Ureter (tissue), 1 donor: ENCODE results near the gene MRM2. TPM values are rescaled to one million over a fixed set of nuclear protein-coding genes. Genes with fewer than 3 reads are reported as not detected.

Experiments used
- DNase-seq: peaks from one replicate; pipeline ENCODE4 v3.0.0-alpha.2; 2020; ENCODE audit warnings: low spot score
- total RNA-seq: library from RNA; stranded (reverse); gene quantifications from one replicate; pipeline ENCODE4 v1.2.4, GENCODE V29; 2023
- donor health status: DM: yes; HTN: yes; CAD: no.

Gene MRM2
- total RNA-seq, 1 donor from 2014 or later: 34.2 TPM

DNA sequence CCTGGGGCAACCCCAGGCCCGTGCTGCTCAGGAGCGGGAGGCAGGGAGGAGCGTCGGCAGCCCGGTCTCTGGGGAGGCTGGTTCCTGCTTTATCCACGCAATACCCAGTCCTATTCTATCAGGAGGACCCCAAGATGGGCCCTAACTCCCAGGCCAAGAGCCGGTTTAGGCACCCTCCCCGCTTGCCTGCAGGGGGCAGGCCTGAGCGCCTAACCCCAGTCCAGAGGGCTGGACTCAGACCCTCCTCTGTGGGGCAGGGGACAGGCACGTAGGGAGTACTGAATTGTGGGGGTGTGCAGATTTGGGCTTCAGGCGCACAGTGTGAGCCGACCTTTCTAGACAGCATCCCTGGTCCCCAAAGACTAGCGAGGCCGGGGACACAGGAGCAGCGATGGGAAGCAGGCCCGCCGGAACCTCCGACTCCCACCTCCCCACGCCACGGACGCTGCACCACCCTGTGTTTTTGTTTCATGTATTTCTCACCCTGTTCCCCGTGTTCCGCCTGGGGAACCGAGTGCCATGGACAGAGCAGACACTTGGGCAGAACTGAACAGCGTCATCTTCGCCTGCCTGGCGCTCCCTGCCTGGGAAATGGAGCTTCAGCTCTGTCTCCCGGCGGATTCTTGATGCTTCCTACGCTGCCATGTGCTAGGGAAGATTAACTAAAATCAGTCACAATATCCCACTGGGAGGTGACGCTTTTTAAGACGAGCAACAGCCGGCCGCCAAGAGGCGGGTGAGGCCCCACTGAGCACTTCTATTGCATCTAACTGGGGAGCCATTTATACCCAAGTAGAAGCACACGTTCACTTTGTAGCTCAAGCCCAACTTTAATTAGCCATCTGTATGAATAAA is 5.4 kb upstream of the MRM2 start:
- no peak for DNase-seq

DNA sequence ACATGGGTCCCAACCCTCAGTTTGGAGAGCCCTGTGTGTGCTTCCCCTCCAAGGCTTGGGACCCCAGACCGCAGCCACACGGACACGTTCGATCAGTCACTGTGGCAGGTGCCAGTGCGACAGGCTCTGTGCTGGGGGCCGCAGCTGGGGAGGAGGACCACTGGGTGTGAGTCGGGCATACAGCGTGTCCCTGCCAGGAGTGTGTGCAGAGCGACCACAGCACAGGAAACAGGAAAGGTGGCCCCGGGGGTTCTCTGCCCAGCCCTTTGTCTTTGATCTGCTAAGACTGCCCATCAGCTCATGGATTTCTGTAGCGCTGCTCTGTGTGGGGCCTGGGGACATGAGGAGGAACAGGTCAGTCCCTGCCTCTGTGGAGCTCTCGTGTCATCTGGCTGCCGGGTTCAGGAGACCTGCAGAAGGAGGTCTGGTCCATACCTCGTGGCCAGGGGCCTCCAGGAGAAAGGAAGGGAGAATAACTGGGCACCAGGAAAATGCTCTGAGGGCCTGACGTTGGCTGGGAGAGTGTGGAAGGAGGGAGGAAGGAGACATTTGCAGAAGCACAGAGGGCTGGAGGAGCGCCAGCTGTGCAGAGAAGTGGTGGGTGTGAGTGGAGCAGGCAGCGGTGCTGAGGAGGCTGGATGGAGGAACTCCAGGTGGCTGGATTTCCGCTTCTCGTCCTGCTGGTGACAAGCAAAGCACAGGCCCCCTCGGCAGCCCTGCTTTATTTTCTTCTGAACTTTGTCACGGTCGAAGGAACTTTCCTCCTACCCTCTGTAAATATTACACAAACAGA is 4.1 kb upstream of the MRM2 start:
- no peak for DNase-seq

DNA sequence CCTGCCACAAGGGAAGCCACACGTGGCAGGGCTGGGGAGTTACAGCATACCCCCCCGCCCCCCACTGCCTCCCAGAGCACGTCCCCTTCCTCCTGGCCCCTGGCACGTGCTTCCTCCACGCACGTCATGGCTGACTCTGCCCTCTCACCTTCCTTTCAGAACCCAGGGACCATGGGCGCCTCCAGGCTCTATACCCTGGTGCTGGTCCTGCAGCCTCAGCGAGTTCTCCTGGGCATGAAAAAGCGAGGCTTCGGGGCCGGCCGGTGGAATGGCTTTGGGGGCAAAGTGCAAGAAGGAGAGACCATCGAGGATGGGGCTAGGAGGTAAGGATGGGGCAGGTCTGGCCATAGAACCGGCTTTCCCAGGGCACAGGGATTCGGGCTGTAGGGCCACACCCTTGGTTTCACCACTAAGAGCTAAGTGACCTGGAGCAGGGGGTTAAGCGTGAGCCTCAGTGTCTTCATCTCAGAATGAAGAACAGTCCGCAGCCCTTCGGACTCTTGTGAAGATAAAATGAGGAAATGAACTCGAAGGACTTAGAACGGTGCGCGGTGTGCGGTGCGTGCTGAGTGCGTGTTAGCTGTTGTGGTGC is 2.5 kb upstream of the MRM2 start:
- DNase-seq: no peak

- DNase-seq: no peak
These were observed 1.5 kb upstream of the MRM2 start for GRCh38 chr7:2243458-2243857.

DNA sequence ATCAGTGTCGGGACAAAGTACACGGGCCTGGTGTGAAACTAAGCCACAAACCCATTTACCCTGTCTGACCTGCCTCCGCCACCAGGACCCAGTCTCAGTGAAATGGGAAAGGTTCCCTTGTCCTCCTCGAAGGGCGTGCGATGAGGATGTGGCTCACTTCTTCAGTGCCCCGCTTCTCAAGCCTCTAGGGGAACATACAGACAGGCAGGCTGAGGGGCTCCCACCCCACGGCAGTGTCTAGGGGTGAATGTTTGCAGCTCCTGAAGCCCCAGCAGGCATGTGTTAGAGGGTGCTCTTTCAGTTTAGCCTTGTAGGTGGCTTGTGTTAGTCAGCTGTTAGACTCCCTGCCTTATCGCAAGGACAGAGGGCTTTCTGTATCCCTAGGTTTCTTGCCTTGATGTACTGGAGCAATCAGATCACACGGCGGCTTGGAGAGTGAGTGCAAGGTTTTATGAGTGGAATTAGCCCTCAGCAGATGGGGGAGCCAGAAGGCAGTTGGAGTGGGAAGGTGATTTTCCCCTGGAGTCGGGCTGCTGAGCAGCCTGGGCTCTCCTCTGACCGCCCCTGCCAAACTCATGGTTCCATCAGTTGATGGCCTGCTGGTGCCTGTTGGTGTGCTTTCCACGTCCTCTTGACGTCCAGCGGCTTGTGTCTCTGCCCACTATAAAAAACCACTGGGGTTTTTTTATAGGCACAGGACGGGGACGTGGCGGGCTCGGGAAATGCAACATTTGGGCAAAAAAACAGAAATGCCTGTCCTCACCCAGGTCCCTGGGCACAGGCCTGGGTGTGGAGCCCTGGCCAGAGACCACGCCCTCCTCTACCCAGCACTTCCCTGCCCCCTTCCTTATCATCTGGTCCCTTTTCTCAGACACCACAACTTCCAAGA is 780 bp upstream of the MRM2 start:
- DNase-seq: no peak

- no peak for DNase-seq
These were observed 2.8 kb downstream of the MRM2 start for GRCh38 chr7:2239242-2239641.

GRCh38 chr7:2237109-2237602 is 4.8 kb downstream of the MRM2 start:
- peak; percentile 70 for DNase-seq

DNA sequence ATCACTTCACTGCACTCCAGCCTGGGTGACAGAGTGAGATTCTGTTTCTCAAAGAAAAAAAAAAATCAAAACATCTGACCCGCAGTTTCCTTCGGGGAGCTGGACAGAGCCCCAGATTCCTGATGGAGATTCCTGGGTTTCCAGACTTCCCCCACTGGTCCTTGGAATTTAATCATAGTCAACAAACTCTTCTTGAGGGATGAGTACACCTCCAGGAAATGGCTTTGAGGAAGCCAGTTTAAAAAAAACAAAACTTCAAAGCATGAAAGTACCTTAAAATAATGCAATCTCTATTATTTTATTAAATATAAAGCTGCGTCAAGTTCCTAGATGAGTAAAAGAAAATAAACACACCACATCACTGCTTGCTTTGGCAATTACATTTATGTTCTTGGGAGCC is 8.1 kb downstream of the MRM2 start:
- DNase-seq: no peak

- DNase-seq: peak; percentile 90
These were observed 9.1 kb downstream of the MRM2 start, which contains the start of gene MAD1L1 for GRCh38 chr7:2232766-2233520. MAD1L1 (minus strand) TSS chr7:2232945; CDS start chr7:2230133, 2,812 bp downstream.

DNA sequence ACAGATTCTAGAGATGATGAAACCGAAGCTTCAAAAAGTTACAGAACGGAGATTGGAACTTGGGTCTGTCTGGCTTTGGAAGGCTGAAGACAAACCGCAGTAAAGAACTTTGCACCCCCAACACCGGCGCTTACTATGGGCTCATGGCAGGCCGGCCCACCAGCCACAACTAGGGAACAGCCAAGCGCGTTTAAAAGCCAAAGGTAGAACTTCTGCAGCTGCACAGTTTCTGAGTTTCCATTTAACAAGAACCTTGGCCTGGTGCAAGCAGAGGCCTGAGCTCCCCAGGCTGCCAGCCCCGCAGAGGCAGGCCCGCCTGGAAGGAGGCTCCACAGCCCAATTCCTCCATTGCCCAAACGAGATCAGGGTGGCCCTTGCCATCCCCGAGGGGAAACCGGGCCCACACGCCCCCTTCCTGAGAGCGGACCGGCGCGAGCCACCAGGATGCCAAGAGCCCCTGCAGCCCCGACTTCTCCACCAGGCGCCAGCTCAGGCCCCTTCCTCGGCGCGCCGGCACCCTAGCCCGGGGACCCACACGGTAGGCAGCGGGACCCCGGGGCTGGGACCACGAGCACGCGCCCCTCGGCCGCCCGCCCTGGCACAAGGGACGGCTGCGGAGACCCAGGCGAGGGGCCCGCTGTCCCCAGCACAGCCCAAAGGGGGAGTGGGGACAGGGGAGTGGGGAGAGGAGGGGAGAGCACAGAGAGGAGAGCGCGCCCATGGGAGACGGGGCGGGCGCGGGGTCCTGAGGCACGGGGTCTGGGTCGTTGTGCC is 9.8 kb downstream of the MRM2 start:
- DNase-seq: no peak

DNA sequence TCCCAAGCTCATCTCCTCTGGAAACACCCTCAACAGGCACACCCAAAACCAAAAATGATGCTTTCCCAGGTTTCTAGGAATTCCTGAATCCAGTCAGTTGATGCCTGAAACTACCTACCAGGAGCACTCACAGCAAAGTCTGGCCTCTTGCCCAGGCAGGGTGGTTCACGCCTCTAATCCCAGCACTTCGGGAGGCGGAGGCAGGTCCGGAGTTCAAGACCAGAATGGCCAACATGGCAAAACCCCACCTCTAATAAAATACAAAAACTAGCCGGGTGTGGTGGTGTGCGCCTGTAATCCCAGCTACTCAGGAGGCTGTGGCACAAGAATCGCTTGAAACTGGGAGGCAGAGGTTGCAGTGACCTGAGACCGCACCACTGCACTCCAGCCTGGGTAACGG is 11.1 kb downstream of the MRM2 start:
- DNase-seq: no peak

- no peak for DNase-seq
These were observed 11.8 kb downstream of the MRM2 start for GRCh38 chr7:2230226-2230625.

DNA sequence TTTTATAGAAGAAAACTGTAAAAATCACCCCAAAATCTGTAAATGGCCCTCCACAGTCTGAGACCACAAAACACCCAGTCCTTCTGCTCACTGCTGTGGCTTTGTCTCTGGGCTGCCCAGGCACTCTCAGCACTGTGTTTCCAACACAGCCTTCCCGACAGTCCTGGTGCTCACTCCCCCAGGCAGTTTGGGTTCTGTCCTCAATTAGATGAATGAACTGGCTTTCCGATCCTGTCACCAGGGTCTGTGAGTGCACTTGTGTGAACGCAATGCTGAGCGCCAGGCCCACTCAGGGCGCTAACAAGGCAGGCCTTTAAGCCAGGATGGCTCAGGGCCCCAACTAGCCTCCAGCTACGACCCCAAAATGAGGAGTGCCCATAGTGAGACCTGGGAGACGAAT is 12.5 kb downstream of the MRM2 start:
- DNase-seq: no peak

GRCh38 chr7:2228921-2229320 is 13.1 kb downstream of the MRM2 start:
- no peak for DNase-seq

DNA sequence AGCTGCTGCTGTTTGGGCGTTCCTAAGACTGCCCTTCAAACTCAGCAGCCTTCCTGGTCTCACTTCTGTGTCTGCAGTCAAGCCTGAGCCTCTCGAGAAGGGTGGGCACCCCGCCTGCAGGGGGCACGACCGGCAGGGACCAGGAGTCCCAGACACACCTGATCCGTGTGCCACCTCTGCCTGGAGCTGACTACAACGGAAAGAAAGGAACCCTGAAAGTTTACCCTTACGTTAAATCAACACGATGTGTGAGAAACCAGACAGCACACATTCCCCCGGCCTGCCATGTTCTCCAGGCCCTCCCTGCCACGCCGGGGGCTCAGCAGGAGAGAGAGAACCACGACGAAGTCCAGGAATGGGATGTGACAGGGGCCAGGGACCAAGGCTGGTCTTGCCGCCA is 14.3 kb downstream of the MRM2 start:
- DNase-seq: no peak

DNA sequence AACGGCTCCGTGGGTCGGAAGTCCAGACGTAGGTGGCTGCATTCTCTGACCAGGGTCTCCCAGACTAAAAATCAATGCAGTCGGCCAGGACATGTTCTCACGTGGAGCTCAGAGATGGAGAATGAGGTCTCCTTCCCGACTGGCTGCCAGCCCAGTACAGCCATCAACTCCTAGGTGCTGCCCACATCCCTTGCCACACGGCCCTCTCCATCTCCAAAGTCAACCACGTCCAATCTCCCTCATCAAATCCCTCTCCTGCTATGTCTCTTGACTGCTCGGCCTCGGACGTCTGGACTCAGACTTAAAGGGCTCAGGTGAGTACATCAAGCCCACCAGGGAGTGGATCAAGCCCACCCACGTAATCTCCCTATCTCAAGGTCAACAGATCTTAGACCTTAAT is 16.2 kb downstream of the MRM2 start:
- no peak for DNase-seq

DNA sequence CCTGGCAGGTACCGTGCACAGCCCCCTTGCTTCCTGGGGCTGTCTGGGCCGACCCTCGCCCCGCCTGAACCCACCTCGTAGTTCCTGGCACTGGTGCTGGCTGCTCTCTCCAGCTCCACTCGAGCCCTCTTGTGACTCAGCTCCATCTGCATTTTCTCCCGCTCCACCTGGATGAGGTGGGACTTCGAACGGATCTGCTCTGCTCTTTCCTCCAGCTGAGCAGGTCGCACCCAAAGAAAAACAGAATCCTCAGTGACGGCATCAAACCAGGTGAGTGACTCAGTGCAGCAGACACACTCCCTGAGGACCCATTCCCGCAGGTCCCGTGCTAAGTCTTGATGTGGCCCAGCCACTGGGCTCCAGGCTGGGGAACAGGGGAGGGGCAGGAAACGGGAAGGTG is 16.7 kb downstream of the MRM2 start:
- no peak for DNase-seq

- DNase-seq: no peak
These were observed 17.1 kb downstream of the MRM2 start for GRCh38 chr7:2224934-2225333.

DNA sequence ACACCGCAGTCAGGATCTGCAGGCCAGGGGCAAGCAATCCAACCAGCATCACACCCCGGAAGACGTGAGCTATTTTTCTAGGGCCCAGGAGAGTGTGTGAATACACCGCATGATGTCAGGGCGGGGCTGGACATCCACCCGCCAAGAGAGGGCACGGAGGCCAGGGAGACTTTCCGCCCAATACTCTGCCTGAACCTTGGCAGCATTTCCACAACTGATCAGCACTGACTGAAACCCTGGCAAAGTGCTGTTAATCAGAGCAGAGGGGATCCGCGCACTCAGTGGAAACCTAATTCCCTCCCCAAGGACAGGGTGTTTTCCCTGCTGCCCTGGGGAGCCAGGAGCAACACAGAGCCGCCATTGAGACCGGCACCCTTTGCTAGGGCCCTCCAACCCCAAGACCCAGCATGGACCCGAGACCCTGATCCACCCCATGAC is 17.5 kb downstream of the MRM2 start:
- no peak for DNase-seq

DNA sequence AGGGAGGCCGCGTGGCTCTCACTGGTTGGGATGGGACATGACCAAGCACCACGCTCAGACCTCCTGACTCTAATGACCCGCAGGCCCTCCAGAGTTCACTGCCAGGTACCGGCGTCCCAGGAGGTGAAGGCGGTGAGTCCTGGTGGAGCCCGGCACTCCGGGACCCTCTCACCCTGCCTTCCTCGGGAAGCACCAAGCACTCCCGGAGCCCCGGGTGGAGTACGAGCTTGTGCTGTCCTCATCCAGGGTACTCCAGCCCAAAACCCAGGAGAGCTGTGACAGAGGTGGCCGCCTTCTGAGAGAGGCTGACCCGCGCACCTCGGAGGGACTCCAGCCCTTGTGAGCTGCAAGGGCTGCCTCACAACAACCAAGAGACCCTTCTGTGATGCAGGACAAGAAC is 18.7 kb downstream of the MRM2 start:
- DNase-seq: no peak
